ENCODE results near the gene NUDC. TPM values are rescaled to one million over a fixed set of nuclear protein-coding genes. Genes with fewer than 3 reads are reported as not detected.

NUDC gene
- total RNA-seq, 4 donors from 2014 or later = 64.8 to 94.5 (median 68.1) TPM

- WGBS, 2 donors (ENCODE audit: low coverage in 1 of 2) = 60% methylated on average over 1 of the region's 1 CpG; no CpG with 5 or more reads in 1 of the 2 donors
- H3K4me1 ChIP-seq = peaks cover 18 to 79% (median 30%) of the 10 kb centered on the region in 3 donors
- TF ChIP-seq POLR2AphosphoS5 (IDR thresholded peaks at IDR 0.05) (no peak), EP300 (IDR thresholded peaks at IDR 0.05) (no peak), POLR2A (IDR thresholded peaks at IDR 0.05) (no peak), CTCF (IDR thresholded peaks at IDR 0.05) (no peak)
- no peaks in the 10 kb centered on the region for H3K9me3 ChIP-seq
- no peak for ATAC-seq
- H3K27ac ChIP-seq = peak overlapping the region in 3 of 4 donors; percentile 90 to 93 (median 93)
- H3K4me3 ChIP-seq = peak overlapping the region in 1 of 2 donors; percentile 4
- H3K27me3 ChIP-seq = peaks cover 28% of the 10 kb centered on the region
- H3K36me3 ChIP-seq = no peaks in the 10 kb centered on the region
Measured at GRCh38 chr1:26996024-26996423, 74.5 kb downstream of the NUDC start.

Other genes starting within 250 kb of the NUDC start
- 10 to 100 TPM; 28.2 to 64.2 (median 42.6) TPM for gene ARID1A, start 225.7 kb upstream of the NUDC start, total RNA-seq
- gene PIGV, start 133.8 kb upstream of the NUDC start, total RNA-seq = 10 to 100 TPM; 13.7 to 30.0 (median 15.5) TPM
- gene ZDHHC18, start 95.1 kb upstream of the NUDC start, total RNA-seq = 10 to 100 TPM; 10.5 to 36.9 (median 17.1) TPM
- 10 to 100 TPM in 2 of 4 donors, 1 to 10 TPM in 1, under 1 TPM in 1; 0.81 to 51.6 (median 6.9) TPM for gene SFN, start 58.6 kb upstream of the NUDC start, total RNA-seq
- 10 to 100 TPM; 10.4 to 17.3 (median 12.8) TPM for gene GPN2, start 31.5 kb upstream of the NUDC start, total RNA-seq
- gene GPATCH3, start 21.3 kb upstream of the NUDC start, total RNA-seq = 10 to 100 TPM in 3 of 4 donors, 1 to 10 TPM in 1; 5.1 to 21.6 (median 14.4) TPM
- gene NR0B2, start 7.8 kb upstream of the NUDC start, total RNA-seq = not detected
- gene KDF1, start 38.7 kb downstream of the NUDC start, total RNA-seq = 1 to 10 TPM in 1 of 4 donors, not detected in 3; 2.3 TPM
- 10 to 100 TPM; 15.9 to 48.4 (median 38.8) TPM for gene TRNP1, start 71.9 kb downstream of the NUDC start, total RNA-seq
- 100 to 1,000 TPM in 3 of 4 donors, 10 to 100 TPM in 1; 89.9 to 284 (median 166) TPM for gene TENT5B, start 91.1 kb downstream of the NUDC start, total RNA-seq
- gene SLC9A1, start 233.4 kb downstream of the NUDC start, total RNA-seq = 10 to 100 TPM in 3 of 4 donors, 1 to 10 TPM in 1; 7.2 to 27.8 (median 17.1) TPM